ENCODE results near the gene ATP2B2. TPM values are rescaled to one million over a fixed set of nuclear protein-coding genes. Genes with fewer than 3 reads are reported as not detected.

ATP2B2 gene
- total RNA-seq, 2 experiments from 2014 or later = 0.06 TPM; not detected in 1

DNA sequence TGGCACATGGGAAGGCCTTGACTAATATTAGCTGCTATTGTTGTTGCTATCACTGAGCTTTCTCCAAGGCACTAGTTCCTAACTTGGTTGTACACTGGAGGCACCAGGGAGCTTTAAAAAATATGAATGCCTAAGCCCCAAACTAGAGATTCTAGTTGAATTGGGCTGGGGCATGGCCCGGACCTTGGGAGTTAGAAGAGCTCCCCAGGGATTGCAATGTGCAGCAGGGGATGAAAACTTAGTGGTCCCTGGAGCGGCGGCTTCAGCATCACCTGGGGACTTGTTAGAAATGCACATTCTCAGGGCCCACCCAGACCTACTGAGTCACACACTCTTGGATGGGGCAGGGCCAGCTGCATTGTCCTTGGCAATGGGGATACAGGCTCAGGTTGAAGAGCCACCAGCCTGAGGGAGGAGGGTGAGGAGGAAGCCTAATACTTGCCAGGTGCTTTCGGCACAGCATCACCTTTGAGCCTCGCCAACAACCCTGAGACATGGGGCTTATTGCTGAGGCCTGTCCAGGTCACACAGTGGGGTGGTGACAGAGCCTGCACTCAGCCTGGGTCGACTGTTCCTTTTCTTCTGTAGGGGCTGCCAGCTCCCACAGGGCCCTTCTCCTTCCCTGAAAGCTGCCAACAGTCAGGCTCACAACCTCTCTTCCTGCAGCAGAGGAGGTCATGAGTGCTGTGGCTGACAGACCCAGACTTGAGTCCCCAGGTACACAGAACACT is 84.5 kb downstream of the ATP2B2 start:
- H3K36me3 ChIP-seq (ENCODE audit: insufficient read depth, low read length) = no peaks in the 10 kb centered on the region
- no TSS peak for BruUV-seq (replicated peaks)
- H3K79me2 ChIP-seq (ENCODE audit: insufficient read depth, low read depth, low read length) = no peaks in the 10 kb centered on the region
- H3K4me3 ChIP-seq (ENCODE audit: low read depth, low read length, poor library complexity, severe bottlenecking) = no peak overlapping the region
- peaks cover 26% of the 10 kb centered on the region for H3K4me1 ChIP-seq (ENCODE audit: insufficient read depth, low read length, poor library complexity, severe bottlenecking)
- H3K4me2 ChIP-seq (ENCODE audit: low read length) = no peak overlapping the region
- H3K27ac ChIP-seq (ENCODE audit: low read depth, low read length, poor library complexity, severe bottlenecking) = no peak overlapping the region
- no peak overlapping the region for H2AFZ ChIP-seq (ENCODE audit: low read length)
- POLR2A ChIA-PET = interaction anchor here (0.7 kb wide), 1 partner anchor 735 kb away, joined by 4 read pairs; no protein-coding TSS in a partner anchor
- TF ChIP-seq, protein P1, sequence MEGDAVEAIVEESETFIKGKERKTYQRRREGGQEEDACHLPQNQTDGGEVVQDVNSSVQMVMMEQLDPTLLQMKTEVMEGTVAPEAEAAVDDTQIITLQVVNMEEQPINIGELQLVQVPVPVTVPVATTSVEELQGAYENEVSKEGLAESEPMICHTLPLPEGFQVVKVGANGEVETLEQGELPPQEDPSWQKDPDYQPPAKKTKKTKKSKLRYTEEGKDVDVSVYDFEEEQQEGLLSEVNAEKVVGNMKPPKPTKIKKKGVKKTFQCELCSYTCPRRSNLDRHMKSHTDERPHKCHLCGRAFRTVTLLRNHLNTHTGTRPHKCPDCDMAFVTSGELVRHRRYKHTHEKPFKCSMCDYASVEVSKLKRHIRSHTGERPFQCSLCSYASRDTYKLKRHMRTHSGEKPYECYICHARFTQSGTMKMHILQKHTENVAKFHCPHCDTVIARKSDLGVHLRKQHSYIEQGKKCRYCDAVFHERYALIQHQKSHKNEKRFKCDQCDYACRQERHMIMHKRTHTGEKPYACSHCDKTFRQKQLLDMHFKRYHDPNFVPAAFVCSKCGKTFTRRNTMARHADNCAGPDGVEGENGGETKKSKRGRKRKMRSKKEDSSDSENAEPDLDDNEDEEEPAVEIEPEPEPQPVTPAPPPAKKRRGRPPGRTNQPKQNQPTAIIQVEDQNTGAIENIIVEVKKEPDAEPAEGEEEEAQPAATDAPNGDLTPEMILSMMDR (conservative IDR thresholded peaks at IDR 0.05; ENCODE audit: low read length) = no peak
- no peak for TF ChIP-seq EZH2phosphoT487 (IDR thresholded peaks at IDR 0.05; ENCODE audit: borderline replicate concordance, low read depth, low read length)
- DNase-seq (ENCODE audit: low spot score) = no peak
- no peaks in the 10 kb centered on the region for H3K9me2 ChIP-seq (ENCODE audit: insufficient read depth, low read length)
- H3K9me3 ChIP-seq (ENCODE audit: low read length) = no peaks in the 10 kb centered on the region
- H4K20me1 ChIP-seq (ENCODE audit: insufficient read depth, low read length) = no peaks in the 10 kb centered on the region
- intact Hi-C loops (cut with micrococcal nuclease; ENCODE audit: unreplicated experiment) = no loop called here
- CTCF ChIA-PET (ENCODE audit: unreplicated experiment) = interaction anchor here (0.6 kb wide), 1 partner anchor 13 kb away, joined by 3 read pairs; no protein-coding TSS in a partner anchor

- Histone ChIP-seq H4K20me1 (ENCODE audit: insufficient read depth, low read length) (no peaks in the 10 kb centered on the region), H3K4me3 (ENCODE audit: low read depth, low read length, poor library complexity, severe bottlenecking) (no peak overlapping the region), H3K4me2 (ENCODE audit: low read length) (no peak overlapping the region), H3K4me1 (ENCODE audit: insufficient read depth, low read length, poor library complexity, severe bottlenecking) (peaks cover 26% of the 10 kb centered on the region), H2AFZ (ENCODE audit: low read length) (peak overlapping the region; percentile 0; the same call in 1 of the 2 replicates), H3K27ac (ENCODE audit: low read depth, low read length, poor library complexity, severe bottlenecking) (no peak overlapping the region), H3K79me2 (ENCODE audit: insufficient read depth, low read depth, low read length) (no peaks in the 10 kb centered on the region), H3K9me2 (ENCODE audit: insufficient read depth, low read length) (no peaks in the 10 kb centered on the region), H3K36me3 (ENCODE audit: insufficient read depth, low read length) (no peaks in the 10 kb centered on the region), H3K9me3 (ENCODE audit: low read length) (no peaks in the 10 kb centered on the region)
- ChIA-PET CTCF (ENCODE audit: unreplicated experiment) (no interaction called here), POLR2A (interaction anchor here (0.7 kb wide), 1 partner anchor 223 kb away, joined by 3 read pairs; no protein-coding TSS in a partner anchor)
- no TSS peak for BruUV-seq (replicated peaks)
- intact Hi-C loops (cut with micrococcal nuclease; ENCODE audit: unreplicated experiment) = no loop called here
- DNase-seq (ENCODE audit: low spot score) = peak; percentile 37
- TF ChIP-seq, protein P1 (conservative IDR thresholded peaks at IDR 0.05; ENCODE audit: low read length) = no peak
- no peak for TF ChIP-seq EZH2phosphoT487 (IDR thresholded peaks at IDR 0.05; ENCODE audit: borderline replicate concordance, low read depth, low read length)
Measured at GRCh38 chr3:10419637-10420232, 85.7 kb downstream of the ATP2B2 start.
